Stimulated activated naive CD8-positive, alpha-beta T cell treated with anti-CD3 and anti-CD28 coated beads, Interleukin-15, amount 100 ng/mL, for 72 hours (primary cell): ENCODE data around the gene HSPA12B.
A peak's percentile ranks its signal among the peaks of the same experiment; 100 is the strongest.

Experiments used
- ATAC-seq: fragments of 150-1000 bp; cut with Tn5 transposase; 2 replicates; pipeline ENCODE4 v1.10.0; 2021; ENCODE audit warnings: mild to moderate bottlenecking, moderate library complexity
- DNase-seq, 2 donors: peaks; one replicate each; pipeline ENCODE4 v3.0.0; 2021 to 2022
- H3K27ac Mint-ChIP-seq, 2 donors: one replicate each; pipeline ENCODE4 v1.8.0; 2022; ENCODE audit warnings: mild to moderate bottlenecking in 2 of 2, mixed read lengths in 2 of 2, moderate library complexity in 2 of 2
- H3K27me3 Mint-ChIP-seq: one replicate; pipeline ENCODE4 v1.8.0; 2022; ENCODE audit warnings: mixed read lengths
- H3K4me1 Mint-ChIP-seq: one replicate; pipeline ENCODE4 v1.8.0; 2022; ENCODE audit warnings: mild to moderate bottlenecking, mixed read lengths
- H3K4me3 Mint-ChIP-seq, 2 donors: one replicate each; pipeline ENCODE4 v1.8.0; 2022; ENCODE audit warnings: mild to moderate bottlenecking in 2 of 2, mixed read lengths in 2 of 2, moderate library complexity in 1 of 2
- H3K9me3 Mint-ChIP-seq, 2 donors: one replicate each; pipeline ENCODE4 v1.8.0; 2022; ENCODE audit warnings: mixed read lengths in 2 of 2

Gene HSPA12B

DNA sequence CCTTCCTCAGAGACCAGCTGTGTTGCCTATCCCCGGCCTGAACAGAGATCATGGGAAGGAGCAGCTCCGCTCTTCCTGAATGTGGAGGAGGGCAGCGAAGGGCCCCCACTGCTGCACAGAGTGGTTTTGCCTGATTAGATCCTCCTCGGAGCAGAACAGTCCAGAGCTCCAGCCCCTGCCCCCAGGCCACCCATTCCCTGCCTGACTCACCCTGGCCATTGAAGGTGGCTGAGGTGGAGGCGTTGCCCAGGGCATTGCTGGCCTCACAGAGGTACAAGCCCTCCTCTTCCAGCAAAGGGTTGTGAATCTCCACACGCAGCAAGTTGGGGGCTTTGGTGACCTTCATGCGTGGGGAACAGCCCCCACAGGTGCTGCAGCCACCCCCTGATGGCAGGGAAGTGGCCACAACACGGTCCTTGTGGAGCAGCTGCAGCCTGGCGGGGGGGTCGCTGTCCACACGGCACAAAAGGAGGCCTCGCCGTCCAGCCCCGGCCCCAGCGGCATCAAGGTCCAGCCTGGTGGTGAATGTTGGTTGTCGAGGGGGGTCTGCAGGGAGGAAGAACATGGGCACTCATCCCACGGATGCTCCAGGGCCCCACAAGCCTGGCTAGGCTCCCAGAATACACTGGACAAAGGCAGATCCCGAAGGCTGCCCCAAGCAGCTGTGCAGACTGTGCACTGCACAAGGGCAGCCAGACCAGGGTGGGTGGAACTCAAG lies 34.7 kb upstream of the HSPA12B start:
- DNase-seq (no peak), ATAC-seq (no peak)
- H3K9me3 Mint-ChIP-seq = no peaks in the 10 kb centered on the region
- no peaks in the 10 kb centered on the region for H3K27me3 Mint-ChIP-seq
- no peak overlapping the region for H3K4me3 Mint-ChIP-seq
- no peak overlapping the region for H3K27ac Mint-ChIP-seq
- no peaks in the 10 kb centered on the region for H3K4me1 Mint-ChIP-seq

DNA sequence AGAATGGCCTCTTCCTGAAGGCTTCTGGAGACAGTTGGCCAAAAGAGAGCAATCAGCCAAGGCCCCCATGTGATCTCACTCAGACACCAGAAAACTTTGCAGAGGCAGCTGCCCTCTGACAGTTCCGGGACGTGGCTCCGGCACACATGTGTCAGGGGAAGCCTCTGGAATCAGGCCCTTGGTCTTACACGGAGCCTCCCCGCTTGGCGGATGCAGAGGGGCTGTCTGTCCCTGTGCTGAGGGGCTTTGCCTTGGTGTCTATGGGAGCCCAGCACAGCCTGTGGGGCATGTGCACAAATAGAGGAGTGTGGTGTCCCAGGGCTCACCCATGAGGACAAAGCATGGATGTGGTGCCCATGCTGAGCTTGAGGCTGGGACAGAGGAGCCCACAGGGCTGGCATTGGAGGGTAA lies 33.9 kb upstream of the HSPA12B start:
- no peak overlapping the region for H3K27ac Mint-ChIP-seq
- no peaks in the 10 kb centered on the region for H3K9me3 Mint-ChIP-seq
- ATAC-seq = peak; percentile 25
- H3K27me3 Mint-ChIP-seq = no peaks in the 10 kb centered on the region
- H3K4me3 Mint-ChIP-seq = no peak overlapping the region
- no peak for DNase-seq
- no peaks in the 10 kb centered on the region for H3K4me1 Mint-ChIP-seq

DNA sequence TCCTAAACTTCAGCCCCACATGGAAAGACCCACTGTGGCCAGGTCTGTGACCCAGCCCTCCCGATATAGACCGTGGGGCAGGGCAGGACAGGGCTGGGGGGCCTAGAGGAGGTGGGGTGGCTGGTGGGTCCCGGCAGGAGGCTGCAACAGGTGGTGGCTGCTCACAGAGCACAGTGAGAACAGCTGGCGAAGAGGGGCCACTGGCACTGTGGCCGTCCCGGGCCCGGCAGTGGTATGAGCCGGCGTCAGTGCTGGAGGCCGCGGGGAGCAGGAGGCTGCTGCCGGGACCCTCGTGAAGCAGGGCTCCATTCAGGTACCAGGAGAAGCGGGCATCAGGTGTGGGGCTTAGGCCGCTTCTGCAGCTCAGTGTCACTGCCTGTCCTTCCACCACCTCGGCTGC lies 33.4 kb upstream of the HSPA12B start:
- DNase-seq (no peak), ATAC-seq (peak; percentile 33)
- Mint-ChIP-seq H3K4me1 (no peaks in the 10 kb centered on the region), H3K9me3 (no peaks in the 10 kb centered on the region), H3K4me3 (no peak overlapping the region), H3K27me3 (no peaks in the 10 kb centered on the region), H3K27ac (no peak overlapping the region)

DNA sequence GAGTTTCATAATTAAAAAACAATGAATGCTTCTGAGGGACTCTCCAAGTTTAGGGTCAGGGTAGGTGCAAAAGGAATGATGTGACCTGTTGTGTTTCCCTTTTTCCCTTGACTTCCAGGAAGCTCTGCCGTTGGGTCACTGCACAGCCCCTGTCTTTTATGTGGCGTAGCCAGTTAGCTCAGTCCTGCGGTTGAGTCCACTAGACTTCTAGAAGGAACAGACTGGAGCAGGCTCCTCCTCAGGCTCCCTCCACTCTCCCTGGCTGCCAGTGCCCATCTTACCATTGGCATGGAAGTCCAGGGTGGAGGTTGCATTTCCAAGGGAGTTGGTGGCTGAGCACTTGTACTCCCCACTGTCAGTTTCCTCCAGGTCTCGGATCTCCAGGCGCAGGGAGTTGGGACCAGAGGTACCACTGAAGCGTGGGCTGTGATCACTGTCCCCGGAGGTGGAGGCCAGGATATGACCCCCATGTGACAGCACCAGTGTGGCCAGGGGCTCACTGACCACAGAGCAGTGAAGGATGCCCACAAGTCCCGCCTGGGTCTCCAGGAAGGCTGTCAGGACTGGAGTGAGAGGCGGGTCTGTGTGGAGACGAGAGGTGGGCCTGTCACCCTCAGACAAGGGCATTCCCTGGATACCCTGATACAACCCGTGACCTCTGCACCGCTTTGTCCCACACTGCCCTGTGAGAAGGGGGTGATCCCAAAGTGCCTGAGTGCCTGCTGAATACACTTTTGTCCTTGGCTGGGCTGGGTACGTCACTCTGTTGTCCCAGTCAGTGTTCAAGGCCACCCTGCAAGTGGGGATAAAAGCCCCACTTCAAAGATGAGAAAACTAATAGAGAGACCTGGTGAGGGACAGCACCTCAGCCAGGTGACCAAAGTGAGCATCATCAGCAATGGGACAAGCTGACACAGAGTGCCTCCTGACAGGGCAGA lies 31.2 kb upstream of the HSPA12B start:
- Mint-ChIP-seq H3K4me3 (no peak overlapping the region), H3K9me3 (no peaks in the 10 kb centered on the region), H3K4me1 (no peaks in the 10 kb centered on the region), H3K27me3 (no peaks in the 10 kb centered on the region), H3K27ac (no peak overlapping the region)
- no peak for ATAC-seq
- no peak for DNase-seq

DNA sequence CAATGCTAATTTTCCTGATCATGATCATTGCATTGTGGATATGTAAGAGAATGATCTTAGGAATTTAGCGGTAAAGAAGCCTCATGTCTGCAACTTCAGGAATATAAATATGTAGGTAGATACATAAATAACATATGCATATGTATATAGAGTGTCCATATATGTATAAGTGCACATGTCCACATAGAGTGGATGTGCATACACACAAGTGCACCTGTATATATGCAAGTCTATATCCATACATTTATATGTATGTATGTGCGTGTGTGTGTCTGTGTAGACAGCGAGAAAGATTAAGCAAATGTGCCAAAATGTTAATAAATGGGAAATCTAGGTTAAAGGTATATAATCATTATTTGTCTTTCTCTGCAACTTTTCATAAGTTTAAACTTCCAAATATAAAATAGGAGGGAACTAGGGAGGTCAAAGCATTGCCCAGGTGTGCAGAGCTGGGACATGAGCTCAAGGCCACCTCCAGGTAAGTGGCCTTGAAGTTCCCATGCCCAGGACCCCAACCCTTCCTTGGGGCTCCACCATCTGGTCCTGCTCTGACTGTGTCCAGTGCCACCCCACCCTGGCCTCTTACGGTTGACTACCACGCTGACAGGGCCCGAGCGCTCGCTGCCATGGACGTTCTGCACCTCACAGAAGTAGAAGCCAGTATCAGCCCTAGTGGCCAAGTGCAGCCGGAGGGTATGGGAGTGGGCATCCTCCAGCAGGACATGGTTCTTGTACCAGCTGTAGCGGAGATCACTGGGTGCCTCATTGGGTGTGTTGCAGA lies 29.7 kb upstream of the HSPA12B start:
- Mint-ChIP-seq H3K27me3 (no peaks in the 10 kb centered on the region), H3K9me3 (no peaks in the 10 kb centered on the region), H3K27ac (no peak overlapping the region), H3K4me3 (no peak overlapping the region), H3K4me1 (no peaks in the 10 kb centered on the region)
- ATAC-seq (no peak), DNase-seq (no peak)

DNA sequence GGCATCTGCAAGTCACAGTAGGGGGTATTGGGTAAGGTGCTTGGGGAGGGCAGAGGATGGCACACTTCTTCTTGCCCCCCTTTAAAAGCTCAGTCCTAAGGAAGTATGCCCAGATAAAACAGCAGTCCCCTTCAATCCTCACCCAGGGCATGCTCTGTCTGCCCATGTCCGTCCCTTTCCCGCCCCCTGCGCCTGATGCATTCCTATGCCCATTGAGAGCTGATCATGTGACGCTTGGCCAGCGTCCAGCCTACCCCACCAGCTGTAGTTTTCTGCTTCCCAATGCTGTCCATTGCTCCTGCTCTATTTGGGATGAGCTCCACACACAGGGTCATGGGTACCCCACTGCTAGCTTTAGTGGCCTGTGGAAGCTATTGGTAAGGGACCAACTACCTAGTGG lies 28.4 kb upstream of the HSPA12B start:
- Mint-ChIP-seq H3K27me3 (no peaks in the 10 kb centered on the region), H3K4me3 (no peak overlapping the region), H3K27ac (peak overlapping the region in 1 of 2 donors; percentile 91), H3K4me1 (no peaks in the 10 kb centered on the region), H3K9me3 (no peaks in the 10 kb centered on the region)
- DNase-seq (no peak), ATAC-seq (no peak)

DNA sequence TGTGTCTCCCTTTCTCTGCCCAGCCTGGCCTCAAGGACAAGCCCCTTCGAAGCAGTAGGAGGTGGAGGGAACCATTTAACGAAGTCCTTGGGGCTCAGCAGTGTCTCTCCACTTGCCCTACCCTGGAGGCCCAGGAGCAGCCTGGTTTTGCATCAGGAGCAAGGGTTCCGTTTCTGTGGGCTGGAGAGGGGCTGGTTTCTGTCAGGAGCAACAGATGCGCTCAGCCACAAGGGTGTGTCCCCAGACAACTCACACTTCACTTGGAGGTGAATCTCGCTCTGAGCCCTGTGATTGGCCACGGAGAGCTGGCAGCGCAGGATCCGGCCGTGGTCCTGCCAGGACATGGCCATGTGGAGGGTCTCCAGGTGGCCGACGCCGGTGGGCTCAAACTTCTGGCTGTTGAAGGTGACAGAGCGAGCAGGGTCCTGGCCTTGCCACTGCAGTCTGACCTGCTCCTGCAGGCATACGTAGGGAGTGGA lies 27.0 kb upstream of the HSPA12B start:
- Mint-ChIP-seq H3K4me3 (no peak overlapping the region), H3K27me3 (no peaks in the 10 kb centered on the region), H3K27ac (no peak overlapping the region), H3K9me3 (no peaks in the 10 kb centered on the region), H3K4me1 (no peaks in the 10 kb centered on the region)
- no peak for ATAC-seq
- no peak for DNase-seq

DNA sequence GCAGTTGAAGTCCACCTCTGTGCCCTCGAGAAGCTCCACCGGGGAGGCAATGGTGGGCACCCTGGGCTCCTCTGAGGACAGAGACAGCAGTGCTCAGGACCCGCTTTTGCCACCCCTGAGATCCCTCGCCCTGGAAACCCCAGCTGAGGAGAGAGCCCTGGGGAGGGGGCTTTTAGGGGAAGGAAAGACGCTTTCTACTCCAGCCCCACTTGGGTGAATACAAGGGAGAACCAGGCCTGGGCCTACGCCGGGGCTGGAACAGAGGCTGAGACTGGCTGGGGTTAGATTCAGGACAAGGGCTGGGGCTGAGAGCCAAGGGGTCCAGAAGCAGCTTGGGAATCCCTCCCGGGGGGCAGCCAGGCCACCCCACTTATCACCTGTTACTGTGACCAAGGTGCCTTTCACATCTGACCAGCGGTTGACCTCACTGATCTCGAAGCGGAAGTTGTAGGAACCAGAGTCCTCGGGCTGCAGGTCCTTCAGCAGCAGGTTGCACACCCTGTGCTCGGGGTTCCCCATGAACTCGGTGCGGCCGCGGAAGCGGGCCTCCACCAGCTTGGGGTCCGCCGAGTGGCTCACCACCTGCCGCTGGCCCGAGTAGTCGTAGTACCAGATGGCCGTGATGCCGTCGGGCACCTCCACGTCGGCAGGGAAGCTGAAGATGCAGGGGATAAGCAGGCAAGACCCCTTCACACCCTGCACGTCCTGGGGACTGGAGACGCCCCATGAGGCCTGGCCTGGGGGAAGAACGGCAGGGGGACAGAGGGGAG lies 26.3 kb upstream of the HSPA12B start:
- Mint-ChIP-seq H3K27ac (peak overlapping the region in 1 of 2 donors; percentile 54), H3K27me3 (peaks cover 2% of the 10 kb centered on the region), H3K4me1 (no peaks in the 10 kb centered on the region), H3K4me3 (no peak overlapping the region), H3K9me3 (no peaks in the 10 kb centered on the region)
- DNase-seq (no peak), ATAC-seq (no peak)

DNA sequence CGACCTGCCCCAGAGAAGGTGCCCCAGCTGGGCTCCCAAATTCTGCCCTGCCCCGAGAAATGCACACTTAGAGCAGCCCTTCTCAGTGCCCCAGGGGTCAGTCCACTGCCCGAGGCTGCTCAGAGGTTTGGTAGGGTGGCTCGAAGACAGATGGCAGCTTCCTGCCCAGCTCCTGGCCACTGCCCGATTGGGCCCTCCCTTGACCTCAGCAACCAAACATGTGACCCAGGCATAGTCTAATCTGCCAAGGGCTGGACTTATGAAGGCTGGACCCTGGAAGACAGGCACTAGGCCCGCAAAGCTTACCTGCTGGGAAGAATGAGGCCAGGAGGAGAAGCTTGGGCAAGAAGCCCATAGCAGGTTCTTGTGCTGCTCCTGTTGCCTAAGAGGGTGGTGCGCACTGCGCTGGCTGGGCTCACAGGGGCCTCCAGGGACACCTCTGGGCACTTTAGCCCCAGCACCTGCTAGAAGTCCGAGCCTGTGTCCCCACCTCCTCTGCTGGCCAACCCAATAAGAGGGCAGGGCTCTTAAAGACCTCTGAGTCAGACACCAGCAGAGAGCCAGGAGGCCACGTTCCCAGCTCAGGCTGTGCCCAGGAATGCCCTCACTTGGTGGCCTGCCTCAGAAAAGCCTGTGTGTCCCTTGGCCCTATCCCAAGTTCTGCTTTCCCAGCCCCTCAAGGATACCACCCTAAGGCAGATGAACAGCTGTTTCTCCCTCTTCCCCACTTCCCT lies 25.5 kb upstream of the HSPA12B start:
- Mint-ChIP-seq H3K4me3 (no peak overlapping the region), H3K27me3 (peaks cover 10% of the 10 kb centered on the region), H3K27ac (no peak overlapping the region), H3K4me1 (no peaks in the 10 kb centered on the region), H3K9me3 (no peaks in the 10 kb centered on the region)
- DNase-seq = no peak
- ATAC-seq = no peak

DNA sequence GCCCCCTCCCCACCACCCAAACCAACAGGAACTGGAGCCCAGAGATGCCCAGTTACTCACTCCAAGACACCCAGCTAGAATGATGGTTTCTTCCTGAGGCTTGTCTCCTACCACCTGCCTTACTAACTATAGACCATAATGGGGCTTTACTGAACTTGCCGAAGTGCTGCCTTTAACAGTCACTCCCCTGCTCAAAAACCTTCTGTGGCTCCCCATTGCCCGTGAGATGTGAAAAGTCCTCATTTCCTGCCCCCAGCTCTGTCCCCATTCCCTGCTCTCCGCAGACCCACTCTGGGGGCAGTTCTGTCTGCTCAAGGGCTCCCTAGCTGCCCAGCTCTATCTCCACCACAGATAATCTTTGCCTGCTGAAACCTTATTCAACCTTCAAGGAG lies 25.0 kb upstream of the HSPA12B start:
- no peak for ATAC-seq
- no peak overlapping the region for H3K27ac Mint-ChIP-seq
- no peak for DNase-seq

DNA sequence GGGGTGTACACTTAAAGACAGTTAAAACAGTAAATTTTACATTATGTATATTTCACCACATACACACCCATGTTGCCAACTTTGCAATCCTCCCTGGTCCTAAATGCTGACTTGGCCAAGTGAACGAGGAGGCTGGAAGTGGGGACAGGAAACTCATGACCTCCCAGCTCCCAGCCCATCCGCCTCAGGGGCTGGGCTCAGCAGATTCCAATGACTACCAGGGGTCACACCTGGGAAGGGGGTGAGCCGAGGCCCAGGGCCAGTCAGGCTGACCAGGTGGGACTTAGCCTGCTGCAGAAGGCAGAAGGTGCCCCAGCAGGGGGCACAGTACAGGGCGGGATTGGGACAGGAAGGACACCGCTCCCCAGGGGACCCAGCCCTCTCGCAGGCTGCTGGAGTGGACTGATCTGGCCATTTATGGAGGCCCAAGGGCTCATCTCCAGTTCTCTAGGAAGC lies 22.4 kb upstream of the HSPA12B start:
- peak; percentile 21 for ATAC-seq
- no peaks in the 10 kb centered on the region for H3K9me3 Mint-ChIP-seq
- no peak overlapping the region for H3K27ac Mint-ChIP-seq
- no peaks in the 10 kb centered on the region for H3K4me1 Mint-ChIP-seq
- no peak overlapping the region for H3K4me3 Mint-ChIP-seq
- peaks cover 13% of the 10 kb centered on the region for H3K27me3 Mint-ChIP-seq
- DNase-seq = no peak

More for the DNA sequence above, 25.0 kb upstream of the HSPA12B start:
- H3K27me3 Mint-ChIP-seq = peaks cover 13% of the 10 kb centered on the region
- H3K9me3 Mint-ChIP-seq = no peaks in the 10 kb centered on the region
- H3K4me1 Mint-ChIP-seq = no peaks in the 10 kb centered on the region
- no peak overlapping the region for H3K4me3 Mint-ChIP-seq

DNA sequence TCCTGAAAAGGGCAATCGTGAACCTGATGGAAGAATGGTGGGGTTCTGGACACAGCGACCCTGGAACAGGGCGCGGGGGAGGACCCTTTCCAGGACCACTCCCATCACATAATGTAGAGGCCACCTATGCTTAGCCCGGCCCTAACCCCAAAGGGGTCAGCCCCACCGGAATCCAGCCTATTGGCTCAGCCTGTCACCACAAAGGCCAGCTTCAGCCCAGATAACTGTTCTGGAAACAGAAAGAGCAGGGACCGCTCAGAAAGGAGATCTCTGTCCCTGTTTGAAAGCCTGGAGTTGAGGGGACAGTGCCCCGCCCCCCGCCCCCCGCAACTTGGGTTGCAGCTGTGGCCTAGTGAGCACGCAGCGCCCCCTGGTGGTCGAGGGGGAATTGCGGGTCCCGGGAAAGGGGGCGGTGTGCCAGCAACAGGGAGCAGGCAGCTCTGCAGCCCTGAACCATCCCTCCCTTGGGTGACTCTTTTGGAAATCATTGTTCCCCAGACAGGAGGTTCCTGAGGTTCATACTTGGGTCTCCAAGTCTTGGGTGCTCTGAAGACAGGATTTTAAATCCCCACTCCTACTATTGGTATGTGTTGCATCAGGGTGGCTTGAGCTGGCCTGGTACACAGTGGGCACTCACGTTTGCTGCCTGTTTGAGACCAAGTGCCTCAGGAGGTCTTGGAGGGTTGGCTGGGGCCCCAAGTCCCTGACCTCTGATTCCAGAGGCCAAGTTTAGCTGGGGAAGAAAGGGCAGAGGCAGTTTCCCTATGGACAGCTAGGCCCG lies 21.6 kb upstream of the HSPA12B start:
- peak; percentile 75 for ATAC-seq

DNA sequence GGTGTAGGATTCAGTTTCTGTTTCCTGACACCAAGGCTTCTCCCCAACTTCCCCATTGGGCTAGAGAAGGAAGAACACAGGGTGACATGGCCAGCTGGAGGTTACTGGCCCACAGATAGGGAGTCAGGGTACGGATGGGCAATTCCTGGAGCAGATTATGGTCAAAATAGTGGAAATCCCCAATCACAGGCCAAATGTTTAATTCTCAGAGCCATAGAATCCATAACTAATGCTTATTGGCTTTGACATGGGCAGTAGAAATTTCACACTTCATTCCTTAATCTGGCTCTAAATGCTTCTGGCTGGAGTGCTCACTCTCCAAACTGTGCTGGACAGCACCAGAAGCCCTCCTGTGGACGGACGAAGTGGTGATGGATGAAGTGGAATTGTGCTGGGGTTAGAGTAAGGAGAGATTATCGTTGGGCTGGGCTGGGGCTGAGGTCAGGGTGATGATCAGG lies 21.0 kb upstream of the HSPA12B start:
- Mint-ChIP-seq H3K27me3 (peaks cover 13% of the 10 kb centered on the region), H3K4me3 (no peak overlapping the region), H3K4me1 (no peaks in the 10 kb centered on the region), H3K9me3 (no peaks in the 10 kb centered on the region), H3K27ac (no peak overlapping the region)
- ATAC-seq = no peak
- DNase-seq = no peak

More for the DNA sequence above, 21.6 kb upstream of the HSPA12B start:
- no peaks in the 10 kb centered on the region for H3K4me1 Mint-ChIP-seq
- H3K27ac Mint-ChIP-seq = no peak overlapping the region
- no peak overlapping the region for H3K4me3 Mint-ChIP-seq
- peak; percentile 75 to 79 for DNase-seq
- no peaks in the 10 kb centered on the region for H3K9me3 Mint-ChIP-seq
- peaks cover 13% of the 10 kb centered on the region for H3K27me3 Mint-ChIP-seq
